ENCODE data around the gene HHAT.
"Not testable (repeated sequence)": the region's sequence is repeated elsewhere in the genome, so short reads cannot be mapped to it uniquely, and the experiment has no call there.

HHAT gene

DNA sequence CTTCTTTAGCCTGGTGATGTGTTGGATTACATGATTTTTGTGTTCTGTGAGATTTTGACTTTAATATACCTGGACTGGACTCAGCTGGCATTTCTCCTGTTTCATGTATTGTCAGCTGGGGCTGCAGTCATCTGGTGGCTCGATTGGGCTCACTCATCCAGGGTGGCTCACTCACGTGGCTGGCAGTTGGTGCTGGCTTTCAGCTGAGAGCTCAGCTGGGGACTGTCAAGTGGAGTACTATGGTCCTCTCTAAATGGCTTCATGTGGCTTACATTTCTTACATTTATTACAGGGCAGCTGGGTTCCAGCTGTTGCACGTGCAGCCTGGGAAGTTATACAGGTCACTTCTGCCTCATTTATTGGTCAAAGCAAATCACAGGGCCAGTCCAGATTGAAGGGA is 22.8 kb downstream of the HHAT start:
- Histone ChIP-seq H3K36me3 (ENCODE audit: insufficient read depth, low read length) (no peaks in the 10 kb centered on the region), H4K20me1 (ENCODE audit: insufficient read depth, low read length) (no peaks in the 10 kb centered on the region), H3K27me3 (ENCODE audit: insufficient read depth, low read length, poor library complexity) (no peaks in the 10 kb centered on the region), H3K27ac (ENCODE audit: low read length) (no peak overlapping the region), H3K79me2 (ENCODE audit: insufficient read depth, low read length) (no peaks in the 10 kb centered on the region), H3K4me2 (ENCODE audit: insufficient read depth, low read length) (no peak overlapping the region), H3K9me3 (ENCODE audit: insufficient read depth, low read length, severe bottlenecking) (no peaks in the 10 kb centered on the region), H3K4me3 (ENCODE audit: low read depth in 1 of 2, low read length in 2 of 2) (no peak overlapping the region), H3K4me1 (ENCODE audit: insufficient read depth, low read length) (no peaks in the 10 kb centered on the region), H3K9ac (ENCODE audit: low read depth, low read length) (no peak overlapping the region), H2AFZ (ENCODE audit: low read depth, low read length) (no peak overlapping the region)
- TF ChIP-seq, protein P1, sequence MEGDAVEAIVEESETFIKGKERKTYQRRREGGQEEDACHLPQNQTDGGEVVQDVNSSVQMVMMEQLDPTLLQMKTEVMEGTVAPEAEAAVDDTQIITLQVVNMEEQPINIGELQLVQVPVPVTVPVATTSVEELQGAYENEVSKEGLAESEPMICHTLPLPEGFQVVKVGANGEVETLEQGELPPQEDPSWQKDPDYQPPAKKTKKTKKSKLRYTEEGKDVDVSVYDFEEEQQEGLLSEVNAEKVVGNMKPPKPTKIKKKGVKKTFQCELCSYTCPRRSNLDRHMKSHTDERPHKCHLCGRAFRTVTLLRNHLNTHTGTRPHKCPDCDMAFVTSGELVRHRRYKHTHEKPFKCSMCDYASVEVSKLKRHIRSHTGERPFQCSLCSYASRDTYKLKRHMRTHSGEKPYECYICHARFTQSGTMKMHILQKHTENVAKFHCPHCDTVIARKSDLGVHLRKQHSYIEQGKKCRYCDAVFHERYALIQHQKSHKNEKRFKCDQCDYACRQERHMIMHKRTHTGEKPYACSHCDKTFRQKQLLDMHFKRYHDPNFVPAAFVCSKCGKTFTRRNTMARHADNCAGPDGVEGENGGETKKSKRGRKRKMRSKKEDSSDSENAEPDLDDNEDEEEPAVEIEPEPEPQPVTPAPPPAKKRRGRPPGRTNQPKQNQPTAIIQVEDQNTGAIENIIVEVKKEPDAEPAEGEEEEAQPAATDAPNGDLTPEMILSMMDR (IDR thresholded peaks at IDR 0.05; ENCODE audit: borderline replicate concordance, extremely low read depth, low read length, poor library complexity, severe bottlenecking): no peak
- TF ChIP-seq EZH2 (IDR thresholded peaks at IDR 0.05; ENCODE audit: borderline replicate concordance, low read depth, low read length, severe bottlenecking): no peak
- DNase-seq: no peak
- ATAC-seq (ENCODE audit: insufficient read depth, low read depth): no peak

DNA sequence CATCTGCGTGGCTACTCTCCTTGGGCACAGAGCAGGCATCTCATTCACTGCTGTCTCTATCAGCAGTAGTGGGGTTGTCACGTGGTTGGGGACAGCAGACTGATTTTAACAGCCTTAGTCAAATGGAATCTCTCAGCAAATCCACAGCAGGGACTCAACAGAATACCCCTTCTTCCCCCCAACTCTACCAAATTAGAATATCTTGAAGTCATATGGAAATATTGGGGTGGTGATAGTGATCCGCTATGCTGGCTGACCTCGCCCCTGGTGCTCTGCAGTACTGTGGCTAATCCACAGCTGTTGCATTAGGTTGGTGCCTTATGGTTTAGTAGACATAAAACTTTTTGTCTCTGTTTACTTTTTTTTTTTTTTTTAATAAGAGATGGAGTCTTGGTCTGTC is 23.9 kb downstream of the HHAT start:
- no peaks in the 10 kb centered on the region for H3K36me3 ChIP-seq (ENCODE audit: insufficient read depth, low read length)
- no peaks in the 10 kb centered on the region for H4K20me1 ChIP-seq (ENCODE audit: insufficient read depth, low read length)
- DNase-seq (no peak), ATAC-seq (ENCODE audit: insufficient read depth, low read depth) (no peak)
- H3K4me1 ChIP-seq (ENCODE audit: insufficient read depth, low read length): no peaks in the 10 kb centered on the region
- H3K9me3 ChIP-seq (ENCODE audit: insufficient read depth, low read length, severe bottlenecking): no peaks in the 10 kb centered on the region
- no peak overlapping the region for H3K4me3 ChIP-seq (ENCODE audit: low read depth in 1 of 2, low read length in 2 of 2)
- TF ChIP-seq EZH2 (IDR thresholded peaks at IDR 0.05; ENCODE audit: borderline replicate concordance, low read depth, low read length, severe bottlenecking): no peak
- TF ChIP-seq, protein P1 (IDR thresholded peaks at IDR 0.05; ENCODE audit: borderline replicate concordance, extremely low read depth, low read length, poor library complexity, severe bottlenecking): no peak
- no peak overlapping the region for H3K27ac ChIP-seq (ENCODE audit: low read length)
- no peaks in the 10 kb centered on the region for H3K79me2 ChIP-seq (ENCODE audit: insufficient read depth, low read length)
- H3K4me2 ChIP-seq (ENCODE audit: insufficient read depth, low read length): no peak overlapping the region
- no peak overlapping the region for H3K9ac ChIP-seq (ENCODE audit: low read depth, low read length)
- H3K27me3 ChIP-seq (ENCODE audit: insufficient read depth, low read length, poor library complexity): no peaks in the 10 kb centered on the region
- no peak overlapping the region for H2AFZ ChIP-seq (ENCODE audit: low read depth, low read length)

GRCh38 chr1:210354305-210354704 is 25.6 kb downstream of the HHAT start:
- ATAC-seq (ENCODE audit: insufficient read depth, low read depth); H3K9me3 ChIP-seq (ENCODE audit: insufficient read depth, low read length, severe bottlenecking); H3K9ac ChIP-seq (ENCODE audit: low read depth, low read length); H3K4me1 ChIP-seq (ENCODE audit: insufficient read depth, low read length); H3K4me3 ChIP-seq (ENCODE audit: low read depth in 1 of 2, low read length in 2 of 2); H4K20me1 ChIP-seq (ENCODE audit: insufficient read depth, low read length); DNase-seq; H3K27ac ChIP-seq (ENCODE audit: low read length); H3K4me2 ChIP-seq (ENCODE audit: insufficient read depth, low read length); H3K27me3 ChIP-seq (ENCODE audit: insufficient read depth, low read length, poor library complexity); H2AFZ ChIP-seq (ENCODE audit: low read depth, low read length); H3K36me3 ChIP-seq (ENCODE audit: insufficient read depth, low read length); H3K79me2 ChIP-seq (ENCODE audit: insufficient read depth, low read length): not testable (repeated sequence)

GRCh38 chr1:210358626-210359025 is 29.9 kb downstream of the HHAT start:
- H3K4me1 ChIP-seq (ENCODE audit: insufficient read depth, low read length): no peaks in the 10 kb centered on the region
- DNase-seq (no peak), ATAC-seq (ENCODE audit: insufficient read depth, low read depth) (no peak)
- H3K27ac ChIP-seq (ENCODE audit: low read length): no peak overlapping the region
- H3K79me2 ChIP-seq (ENCODE audit: insufficient read depth, low read length): no peaks in the 10 kb centered on the region
- H3K27me3 ChIP-seq (ENCODE audit: insufficient read depth, low read length, poor library complexity): no peaks in the 10 kb centered on the region
- no peak overlapping the region for H3K4me2 ChIP-seq (ENCODE audit: insufficient read depth, low read length)
- H3K4me3 ChIP-seq (ENCODE audit: low read depth in 1 of 2, low read length in 2 of 2): no peak overlapping the region
- no peak for TF ChIP-seq EZH2 (IDR thresholded peaks at IDR 0.05; ENCODE audit: borderline replicate concordance, low read depth, low read length, severe bottlenecking)
- TF ChIP-seq, protein P1 (IDR thresholded peaks at IDR 0.05; ENCODE audit: borderline replicate concordance, extremely low read depth, low read length, poor library complexity, severe bottlenecking): no peak
- no peak overlapping the region for H3K9ac ChIP-seq (ENCODE audit: low read depth, low read length)
- no peaks in the 10 kb centered on the region for H3K36me3 ChIP-seq (ENCODE audit: insufficient read depth, low read length)
- H4K20me1 ChIP-seq (ENCODE audit: insufficient read depth, low read length): no peaks in the 10 kb centered on the region
- no peaks in the 10 kb centered on the region for H3K9me3 ChIP-seq (ENCODE audit: insufficient read depth, low read length, severe bottlenecking)
- H2AFZ ChIP-seq (ENCODE audit: low read depth, low read length): no peak overlapping the region
